ENCODE measurements around the gene ZBTB44. TPM values are rescaled to one million over a fixed set of nuclear protein-coding genes. Genes with fewer than 3 reads are reported as not detected.

ZBTB44 gene
- total RNA-seq, 1 experiment from 2014 or later: 32.5 TPM

DNA sequence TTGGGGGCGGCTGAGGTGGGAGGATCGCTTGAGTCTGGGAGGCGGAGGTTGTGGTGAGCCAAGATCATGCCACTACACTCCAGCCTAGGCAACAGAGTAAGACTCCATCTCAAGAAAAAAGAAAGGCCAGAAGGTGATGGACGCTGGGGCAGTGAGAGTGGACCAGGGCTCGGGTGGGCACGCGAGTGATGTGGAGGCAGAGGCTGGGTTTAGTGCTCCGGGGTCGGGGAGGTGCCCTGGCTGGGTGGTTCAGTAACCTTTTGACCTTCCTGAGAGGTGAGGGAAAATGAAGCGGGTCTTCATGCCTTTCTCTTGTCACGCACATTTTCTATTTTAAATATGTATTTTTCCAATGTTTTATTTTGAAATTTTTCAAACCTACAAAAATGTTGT, 110.0 kb downstream of the ZBTB44 start:
- TF ChIP-seq FOSL1 (IDR thresholded peaks at IDR 0.05; ENCODE audit: low read depth) (no peak), TCF7L2 (IDR thresholded peaks at IDR 0.05; ENCODE audit: borderline replicate concordance, extremely low read depth, insufficient read depth, insufficient read length) (no peak), YY1 (IDR thresholded peaks at IDR 0.05; ENCODE audit: extremely low read depth, insufficient replicate concordance, low read depth, low read length) (no peak)
- DNase-seq (ENCODE audit: low read depth, low spot score) (no peak), ATAC-seq (no peak)
- Histone ChIP-seq H3K79me2 (ENCODE audit: insufficient read depth, low read length) (no peaks in the 10 kb centered on the region), H3K9ac (ENCODE audit: low read length) (no peak overlapping the region), H3K9me2 (ENCODE audit: insufficient read depth) (no peaks in the 10 kb centered on the region), H4K20me1 (ENCODE audit: insufficient read depth) (no peaks in the 10 kb centered on the region), H3K27me3 (ENCODE audit: insufficient read depth, low read length) (no peaks in the 10 kb centered on the region), H3K27ac (ENCODE audit: low read depth, low read length) (no peak overlapping the region), H3K4me2 (ENCODE audit: low read length) (no peak overlapping the region), H3K4me3 (replicated peaks in 1 of 2; ENCODE audit: low read depth in 1 of 2, low read length in 2 of 2) (no peak overlapping the region), H3K36me3 (ENCODE audit: control insufficient read depth in 1 of 2, insufficient read depth in 2 of 2, low read length in 2 of 2) (peaks cover 17 to 19% of the 10 kb centered on the region in 2 experiments; a peak in 3 of 4 replicates), H2AFZ (ENCODE audit: low read depth, low read length, poor library complexity, severe bottlenecking) (no peak overlapping the region), H3K4me1 (ENCODE audit: control insufficient read depth in 1 of 2, insufficient read depth in 2 of 2, low read length in 2 of 2) (no peaks in the 10 kb centered on the region), H3K9me3 (ENCODE audit: control insufficient read depth in 1 of 2, insufficient read depth in 1 of 2, low read depth in 1 of 2, low read length in 2 of 2) (no peaks in the 10 kb centered on the region)
- POLR2A ChIA-PET: no interaction called here
- RAD21 ChIA-PET (ENCODE audit: low non-redundant PET in 1 of 2, low total read pairs in 2 of 2, uncharacterized antibody in 2 of 2, unreplicated experiment in 2 of 2): no interaction called here
- CTCF ChIA-PET: interaction anchor here (1.9 kb wide), 1 partner anchor 8 kb away, joined by 4 read pairs; no protein-coding TSS in a partner anchor
- intact Hi-C loops (cut with micrococcal nuclease): no loop called here
- BruUV-seq (replicated peaks): no TSS peak

DNA sequence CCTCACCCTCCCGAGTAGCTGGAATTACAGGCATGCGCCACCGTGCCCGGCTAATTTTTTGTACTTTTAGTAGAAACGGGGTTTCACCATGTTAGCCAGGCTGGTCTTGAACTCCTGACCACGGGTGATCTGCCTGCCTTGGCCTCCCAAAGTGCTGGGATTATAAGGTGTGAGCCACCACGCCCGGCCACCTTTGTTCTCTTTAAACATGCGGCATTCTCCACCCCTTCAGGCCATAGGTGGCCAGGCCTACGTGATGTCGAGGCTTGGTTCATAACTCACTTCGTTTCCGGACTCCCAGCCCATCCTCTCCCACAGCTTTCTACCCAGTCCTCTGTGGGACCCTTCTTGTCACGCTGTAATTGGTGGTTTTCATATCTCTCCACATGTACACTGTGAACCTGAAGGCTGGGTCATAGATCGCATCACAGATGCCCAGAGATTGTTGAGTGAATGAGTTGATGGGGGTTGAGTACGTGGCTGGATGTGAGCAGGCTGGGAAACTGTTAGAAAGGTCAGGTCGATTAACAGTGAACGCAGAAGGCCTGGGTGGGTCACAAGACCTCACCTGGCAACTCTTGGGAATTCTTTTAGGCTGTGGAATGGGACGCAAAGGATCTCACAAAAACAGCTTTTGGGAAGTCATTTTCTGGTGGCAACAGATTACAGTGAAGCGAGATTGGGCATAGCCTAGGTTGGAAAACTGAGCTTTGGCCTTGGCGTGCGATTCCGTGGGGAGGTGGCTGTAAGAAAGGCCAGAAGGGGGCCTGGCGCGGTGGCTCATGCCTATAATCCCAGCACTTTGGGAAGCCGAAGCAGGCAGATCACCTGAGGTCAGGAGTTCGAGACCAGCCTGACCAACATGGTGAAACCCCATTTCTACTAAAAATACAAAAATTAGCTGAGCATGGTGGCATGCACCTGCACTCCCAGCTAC, 110.7 kb downstream of the ZBTB44 start:
- TF ChIP-seq EGR1 (IDR thresholded peaks at IDR 0.05; ENCODE audit: low read depth) (no peak), YY1 (IDR thresholded peaks at IDR 0.05; ENCODE audit: extremely low read depth, insufficient replicate concordance, low read depth, low read length) (no peak), CEBPB (IDR thresholded peaks at IDR 0.05; ENCODE audit: low read depth) (no peak), EZH2phosphoT487 (IDR thresholded peaks at IDR 0.05; ENCODE audit: borderline replicate concordance) (no peak), EZH2 (IDR thresholded peaks at IDR 0.05) (no peak), POLR2AphosphoS5 (IDR thresholded peaks at IDR 0.05; ENCODE audit: low read depth, low read length) (no peak), ZNF274 (IDR thresholded peaks at IDR 0.05; ENCODE audit: low read depth, low read length) (no peak), JUND (IDR thresholded peaks at IDR 0.05) (no peak), SIN3A (IDR thresholded peaks at IDR 0.05; ENCODE audit: low read depth) (no peak), SRF (IDR thresholded peaks at IDR 0.05; ENCODE audit: low read depth) (no peak)
- TF ChIP-seq, protein P1, sequence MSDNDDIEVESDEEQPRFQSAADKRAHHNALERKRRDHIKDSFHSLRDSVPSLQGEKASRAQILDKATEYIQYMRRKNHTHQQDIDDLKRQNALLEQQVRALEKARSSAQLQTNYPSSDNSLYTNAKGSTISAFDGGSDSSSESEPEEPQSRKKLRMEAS (IDR thresholded peaks at IDR 0.05): no peak
- TF ChIP-seq, protein P2, sequence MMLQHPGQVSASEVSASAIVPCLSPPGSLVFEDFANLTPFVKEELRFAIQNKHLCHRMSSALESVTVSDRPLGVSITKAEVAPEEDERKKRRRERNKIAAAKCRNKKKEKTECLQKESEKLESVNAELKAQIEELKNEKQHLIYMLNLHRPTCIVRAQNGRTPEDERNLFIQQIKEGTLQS (IDR thresholded peaks at IDR 0.05): no peak
- Histone ChIP-seq H3K36me3 (ENCODE audit: control insufficient read depth in 1 of 2, insufficient read depth in 2 of 2, low read length in 2 of 2) (peaks cover 24 to 25% of the 10 kb centered on the region in 2 experiments; a peak in 3 of 4 replicates), H3K27me3 (ENCODE audit: insufficient read depth, low read length) (no peaks in the 10 kb centered on the region), H3K79me2 (ENCODE audit: insufficient read depth, low read length) (no peaks in the 10 kb centered on the region), H3K9me3 (ENCODE audit: control insufficient read depth in 1 of 2, insufficient read depth in 1 of 2, low read depth in 1 of 2, low read length in 2 of 2) (no peaks in the 10 kb centered on the region), H3K9me2 (ENCODE audit: insufficient read depth) (no peaks in the 10 kb centered on the region), H2AFZ (ENCODE audit: low read depth, low read length, poor library complexity, severe bottlenecking) (no peak overlapping the region), H3K4me2 (ENCODE audit: low read length) (no peak overlapping the region), H3K9ac (ENCODE audit: low read length) (no peak overlapping the region), H3K27ac (ENCODE audit: low read depth, low read length) (no peak overlapping the region), H4K20me1 (ENCODE audit: insufficient read depth) (no peaks in the 10 kb centered on the region), H3K4me3 (replicated peaks in 1 of 2; ENCODE audit: low read depth in 1 of 2, low read length in 2 of 2) (no peak overlapping the region), H3K4me1 (ENCODE audit: control insufficient read depth in 1 of 2, insufficient read depth in 2 of 2, low read length in 2 of 2) (no peaks in the 10 kb centered on the region)
- no peak for DNase-seq (ENCODE audit: low read depth, low spot score)
- ChIA-PET CTCF (interaction anchor here (1.9 kb wide), 1 partner anchor 9 kb away, joined by 4 read pairs; no protein-coding TSS in a partner anchor), RAD21 (ENCODE audit: low non-redundant PET in 1 of 2, low total read pairs in 2 of 2, uncharacterized antibody in 2 of 2, unreplicated experiment in 2 of 2) (no interaction called here), POLR2A (no interaction called here)
- BruUV-seq (replicated peaks): no TSS peak
- intact Hi-C loops (cut with micrococcal nuclease): no loop called here
- ATAC-seq: no peak
